ENCODE measurements around the gene PWP1. TPM values are rescaled to one million over a fixed set of nuclear protein-coding genes. Genes with fewer than 3 reads are reported as not detected.

Gene PWP1
- total RNA-seq, 1 donor from 2014 or later, result 63.0 TPM

DNA sequence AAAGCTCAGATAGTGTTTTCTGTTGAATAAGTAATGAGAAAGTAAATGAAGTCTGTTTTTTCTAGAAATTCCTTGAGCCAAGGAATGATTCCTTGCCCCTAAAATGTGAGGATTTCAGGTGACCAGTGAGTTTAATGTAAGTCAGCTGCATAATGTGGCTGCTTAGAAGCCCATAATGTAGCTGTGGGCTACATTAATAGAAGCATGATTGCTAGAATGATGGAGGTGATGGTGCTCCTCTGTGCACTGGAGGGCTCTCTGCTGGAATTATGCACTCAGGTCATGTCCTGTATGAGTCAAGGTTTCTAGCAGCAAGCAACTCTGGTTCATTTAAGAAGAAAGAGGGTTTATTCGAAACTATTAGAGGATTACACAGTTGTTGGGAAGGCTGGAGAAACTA, 19.6 kb upstream of the PWP1 start:
- H3K36me3 ChIP-seq, result no peaks in the 10 kb centered on the region
- no peaks in the 10 kb centered on the region for H4K20me1 ChIP-seq (ENCODE audit: low read depth)
- H3K4me3 ChIP-seq, result no peak overlapping the region
- H3K4me3 Mint-ChIP-seq, result no peak overlapping the region
- H3K79me2 ChIP-seq (ENCODE audit: low read depth), result no peaks in the 10 kb centered on the region
- no peak overlapping the region for H3K9ac ChIP-seq
- peaks cover 11% of the 10 kb centered on the region for H3K27me3 Mint-ChIP-seq (ENCODE audit: insufficient read depth, low read depth)
- no peak for DNase-seq (ENCODE audit: low spot score)
- TF ChIP-seq EZH2phosphoT487 (IDR thresholded peaks at IDR 0.05) (no peak), CTCF (IDR thresholded peaks at IDR 0.05) (no peak), EZH2 (IDR thresholded peaks at IDR 0.05) (no peak)
- H2AFZ ChIP-seq (replicated peaks), result no peak overlapping the region
- H3K4me1 ChIP-seq, result peaks cover 14% of the 10 kb centered on the region
- H3K9me3 ChIP-seq (ENCODE audit: low read depth), result no peaks in the 10 kb centered on the region
- H3K27ac Mint-ChIP-seq, result no peak overlapping the region
- no peak overlapping the region for H3K4me2 ChIP-seq
- H3K4me1 Mint-ChIP-seq, result peaks cover 3% of the 10 kb centered on the region
- H3F3A ChIP-seq (ENCODE audit: low read depth), result peaks cover 5% of the 10 kb centered on the region
- no peaks in the 10 kb centered on the region for H3K9me3 Mint-ChIP-seq
- no peaks in the 10 kb centered on the region for H3K27me3 ChIP-seq
- H3K27ac ChIP-seq, result no peak overlapping the region
- H3K36me3 Mint-ChIP-seq, result no peaks in the 10 kb centered on the region

DNA sequence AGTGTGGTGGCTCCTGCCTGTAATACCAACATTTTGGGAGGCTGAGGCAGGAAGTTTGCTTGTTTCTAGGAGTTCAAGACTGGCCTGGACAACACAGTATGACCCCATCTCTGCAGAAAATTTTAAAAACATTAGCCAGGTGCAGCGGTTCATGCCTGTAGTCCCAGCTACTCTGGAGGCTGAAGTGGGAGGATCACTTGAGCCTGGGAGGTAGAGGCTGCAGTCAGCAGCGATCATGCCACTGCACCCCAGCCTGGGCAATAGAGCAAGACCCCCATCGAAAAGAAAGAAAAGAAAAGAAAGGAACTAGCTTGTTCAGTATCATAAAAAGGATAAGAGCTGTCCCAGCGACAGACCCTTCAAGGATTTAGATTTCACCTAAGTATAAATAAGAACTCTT, 18.1 kb upstream of the PWP1 start:
- no peaks in the 10 kb centered on the region for H3K36me3 ChIP-seq
- peaks cover 12% of the 10 kb centered on the region for H3K4me1 ChIP-seq
- H3K27me3 ChIP-seq, result no peaks in the 10 kb centered on the region
- no peak overlapping the region for H3K4me2 ChIP-seq
- Mint-ChIP-seq H3K36me3 (no peaks in the 10 kb centered on the region), H3K4me3 (no peak overlapping the region), H3K27me3 (ENCODE audit: insufficient read depth, low read depth) (peaks cover 12% of the 10 kb centered on the region), H3K9me3 (no peaks in the 10 kb centered on the region), H3K4me1 (peaks cover 8% of the 10 kb centered on the region), H3K27ac (no peak overlapping the region)
- no peaks in the 10 kb centered on the region for H3K79me2 ChIP-seq (ENCODE audit: low read depth)
- H4K20me1 ChIP-seq (ENCODE audit: low read depth), result no peaks in the 10 kb centered on the region
- H3F3A ChIP-seq (ENCODE audit: low read depth), result peaks cover 5% of the 10 kb centered on the region
- H2AFZ ChIP-seq (replicated peaks), result no peak overlapping the region
- no peak for DNase-seq (ENCODE audit: low spot score)
- no peak overlapping the region for H3K27ac ChIP-seq
- no peaks in the 10 kb centered on the region for H3K9me3 ChIP-seq (ENCODE audit: low read depth)
- no peak overlapping the region for H3K4me3 ChIP-seq
- H3K9ac ChIP-seq, result no peak overlapping the region
- TF ChIP-seq EZH2phosphoT487 (IDR thresholded peaks at IDR 0.05) (no peak), EZH2 (IDR thresholded peaks at IDR 0.05) (no peak), CTCF (IDR thresholded peaks at IDR 0.05) (no peak)

GRCh38 chr12:107668320-107669098, 17.1 kb upstream of the PWP1 start:
- H3K27me3 ChIP-seq, result no peaks in the 10 kb centered on the region
- peaks cover 5% of the 10 kb centered on the region for H3F3A ChIP-seq (ENCODE audit: low read depth)
- H3K4me3 ChIP-seq, result no peak overlapping the region
- no peak overlapping the region for H3K4me3 Mint-ChIP-seq
- TF ChIP-seq CTCF (IDR thresholded peaks at IDR 0.05), result no peak
- no peak for TF ChIP-seq EZH2 (IDR thresholded peaks at IDR 0.05)
- no peak for TF ChIP-seq EZH2phosphoT487 (IDR thresholded peaks at IDR 0.05)
- H3K9ac ChIP-seq, result no peak overlapping the region
- H4K20me1 ChIP-seq (ENCODE audit: low read depth), result no peaks in the 10 kb centered on the region
- no peak for DNase-seq (ENCODE audit: low spot score)
- no peak overlapping the region for H2AFZ ChIP-seq (replicated peaks)
- H3K36me3 Mint-ChIP-seq, result no peaks in the 10 kb centered on the region
- H3K27ac ChIP-seq, result no peak overlapping the region
- no peak overlapping the region for H3K27ac Mint-ChIP-seq
- no peaks in the 10 kb centered on the region for H3K9me3 ChIP-seq (ENCODE audit: low read depth)
- no peak overlapping the region for H3K4me2 ChIP-seq
- H3K9me3 Mint-ChIP-seq, result no peaks in the 10 kb centered on the region
- H3K4me1 ChIP-seq, result peaks cover 12% of the 10 kb centered on the region
- peaks cover 8% of the 10 kb centered on the region for H3K4me1 Mint-ChIP-seq
- H3K27me3 Mint-ChIP-seq (ENCODE audit: insufficient read depth, low read depth), result peaks cover 17% of the 10 kb centered on the region
- no peaks in the 10 kb centered on the region for H3K36me3 ChIP-seq
- no peaks in the 10 kb centered on the region for H3K79me2 ChIP-seq (ENCODE audit: low read depth)
